ENCODE data around the gene KCNE3. TPM values are rescaled to one million over a fixed set of nuclear protein-coding genes. Genes with fewer than 3 reads are reported as not detected.

Gene KCNE3
- total and polyA plus RNA-seq, 9 of the 15 experiments (the other 6 are each of a cell fraction or from before 2014, with no cell fraction given) = 1.6 to 8.7 (median 6.2) TPM

GRCh38 chr11:74492974-74493790, 25.8 kb upstream of the KCNE3 start, which contains the start of gene LIPT2 (continued):
- TF ChIP-seq HNRNPUL1 (IDR thresholded peaks at IDR 0.05; ENCODE audit: low read length) (no peak), ZNF280B (CRISPR knock-in tag; IDR thresholded peaks at IDR 0.05) (no peak), HNRNPLL (IDR thresholded peaks at IDR 0.05; ENCODE audit: low read depth, low read length, poor library complexity, severe bottlenecking) (peak; percentile 78), POLR3A (IDR thresholded peaks at IDR 0.05; ENCODE audit: borderline replicate concordance, extremely low read depth, insufficient read depth, insufficient read length) (no peak), RBM15 (IDR thresholded peaks at IDR 0.05; ENCODE audit: insufficient read depth, low read length) (no peak), L3MBTL2 (IDR thresholded peaks at IDR 0.05) (peak; percentile 89), HIVEP1 (CRISPR knock-in tag; IDR thresholded peaks at IDR 0.05) (no peak), PTRF (tag; IDR thresholded peaks at IDR 0.05) (no peak), TSC22D4 (tag; IDR thresholded peaks at IDR 0.05) (no peak), MAFG (tag; conservative IDR thresholded peaks at IDR 0.05) (no peak), NR2C2 (CRISPR knock-in tag; IDR thresholded peaks at IDR 0.05) (no peak), NR2C2 (tag; IDR thresholded peaks at IDR 0.05) (peak; percentile 68), RAD21 (CRISPR knock-in tag; conservative IDR thresholded peaks at IDR 0.05 in 1 of 2, IDR thresholded peaks at IDR 0.05 in 1 of 2) (no peak), ZNF174 (CRISPR knock-in tag; IDR thresholded peaks at IDR 0.05) (no peak), SRSF3 (IDR thresholded peaks at IDR 0.05; ENCODE audit: insufficient read depth, low read length) (no peak)
- TF ChIP-seq, protein P1, sequence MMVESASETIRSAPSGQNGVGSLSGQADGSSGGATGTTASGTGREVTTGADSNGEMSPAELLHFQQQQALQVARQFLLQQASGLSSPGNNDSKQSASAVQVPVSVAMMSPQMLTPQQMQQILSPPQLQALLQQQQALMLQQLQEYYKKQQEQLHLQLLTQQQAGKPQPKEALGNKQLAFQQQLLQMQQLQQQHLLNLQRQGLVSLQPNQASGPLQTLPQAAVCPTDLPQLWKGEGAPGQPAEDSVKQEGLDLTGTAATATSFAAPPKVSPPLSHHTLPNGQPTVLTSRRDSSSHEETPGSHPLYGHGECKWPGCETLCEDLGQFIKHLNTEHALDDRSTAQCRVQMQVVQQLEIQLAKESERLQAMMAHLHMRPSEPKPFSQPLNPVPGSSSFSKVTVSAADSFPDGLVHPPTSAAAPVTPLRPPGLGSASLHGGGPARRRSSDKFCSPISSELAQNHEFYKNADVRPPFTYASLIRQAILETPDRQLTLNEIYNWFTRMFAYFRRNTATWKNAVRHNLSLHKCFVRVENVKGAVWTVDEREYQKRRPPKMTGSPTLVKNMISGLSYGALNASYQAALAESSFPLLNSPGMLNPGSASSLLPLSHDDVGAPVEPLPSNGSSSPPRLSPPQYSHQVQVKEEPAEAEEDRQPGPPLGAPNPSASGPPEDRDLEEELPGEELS (CRISPR knock-in tag; IDR thresholded peaks at IDR 0.05; ENCODE audit: borderline replicate concordance) = no peak; the same call in 1 of the 2 replicates
- TF ChIP-seq, protein P2, sequence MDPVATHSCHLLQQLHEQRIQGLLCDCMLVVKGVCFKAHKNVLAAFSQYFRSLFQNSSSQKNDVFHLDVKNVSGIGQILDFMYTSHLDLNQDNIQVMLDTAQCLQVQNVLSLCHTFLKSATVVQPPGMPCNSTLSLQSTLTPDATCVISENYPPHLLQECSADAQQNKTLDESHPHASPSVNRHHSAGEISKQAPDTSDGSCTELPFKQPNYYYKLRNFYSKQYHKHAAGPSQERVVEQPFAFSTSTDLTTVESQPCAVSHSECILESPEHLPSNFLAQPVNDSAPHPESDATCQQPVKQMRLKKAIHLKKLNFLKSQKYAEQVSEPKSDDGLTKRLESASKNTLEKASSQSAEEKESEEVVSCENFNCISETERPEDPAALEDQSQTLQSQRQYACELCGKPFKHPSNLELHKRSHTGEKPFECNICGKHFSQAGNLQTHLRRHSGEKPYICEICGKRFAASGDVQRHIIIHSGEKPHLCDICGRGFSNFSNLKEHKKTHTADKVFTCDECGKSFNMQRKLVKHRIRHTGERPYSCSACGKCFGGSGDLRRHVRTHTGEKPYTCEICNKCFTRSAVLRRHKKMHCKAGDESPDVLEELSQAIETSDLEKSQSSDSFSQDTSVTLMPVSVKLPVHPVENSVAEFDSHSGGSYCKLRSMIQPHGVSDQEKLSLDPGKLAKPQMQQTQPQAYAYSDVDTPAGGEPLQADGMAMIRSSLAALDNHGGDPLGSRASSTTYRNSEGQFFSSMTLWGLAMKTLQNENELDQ (CRISPR knock-in tag; IDR thresholded peaks at IDR 0.05; ENCODE audit: borderline replicate concordance) = no peak
- TF ChIP-seq, protein P3, sequence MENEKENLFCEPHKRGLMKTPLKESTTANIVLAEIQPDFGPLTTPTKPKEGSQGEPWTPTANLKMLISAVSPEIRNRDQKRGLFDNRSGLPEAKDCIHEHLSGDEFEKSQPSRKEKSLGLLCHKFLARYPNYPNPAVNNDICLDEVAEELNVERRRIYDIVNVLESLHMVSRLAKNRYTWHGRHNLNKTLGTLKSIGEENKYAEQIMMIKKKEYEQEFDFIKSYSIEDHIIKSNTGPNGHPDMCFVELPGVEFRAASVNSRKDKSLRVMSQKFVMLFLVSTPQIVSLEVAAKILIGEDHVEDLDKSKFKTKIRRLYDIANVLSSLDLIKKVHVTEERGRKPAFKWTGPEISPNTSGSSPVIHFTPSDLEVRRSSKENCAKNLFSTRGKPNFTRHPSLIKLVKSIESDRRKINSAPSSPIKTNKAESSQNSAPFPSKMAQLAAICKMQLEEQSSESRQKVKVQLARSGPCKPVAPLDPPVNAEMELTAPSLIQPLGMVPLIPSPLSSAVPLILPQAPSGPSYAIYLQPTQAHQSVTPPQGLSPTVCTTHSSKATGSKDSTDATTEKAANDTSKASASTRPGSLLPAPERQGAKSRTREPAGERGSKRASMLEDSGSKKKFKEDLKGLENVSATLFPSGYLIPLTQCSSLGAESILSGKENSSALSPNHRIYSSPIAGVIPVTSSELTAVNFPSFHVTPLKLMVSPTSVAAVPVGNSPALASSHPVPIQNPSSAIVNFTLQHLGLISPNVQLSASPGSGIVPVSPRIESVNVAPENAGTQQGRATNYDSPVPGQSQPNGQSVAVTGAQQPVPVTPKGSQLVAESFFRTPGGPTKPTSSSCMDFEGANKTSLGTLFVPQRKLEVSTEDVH (IDR thresholded peaks at IDR 0.05; ENCODE audit: low read depth, partially characterized antibody) = no peak
